Testis (tissue), 3 donors: Measurements from ENCODE around the gene CDKAL1. TPM values are rescaled to one million over a fixed set of nuclear protein-coding genes. Genes with fewer than 3 reads are reported as not detected.
"Not testable (repeated sequence)": the region's sequence is repeated elsewhere in the genome, so short reads cannot be mapped to it uniquely, and the experiment has no call there.

Experiments used
- DNase-seq: peaks from one replicate; pipeline ENCODE4 v3.0.0-alpha.2; 2019
- H3K27ac ChIP-seq, 2 donors: fragments of 200-600 bp; sonication (generic); one replicate each; pipeline ENCODE4 v1.5.1; 2019
- H3K27me3 ChIP-seq: fragments of 200-600 bp; sonication (generic); one replicate; pipeline ENCODE4 v1.5.1; 2019
- H3K36me3 ChIP-seq: fragments of 200-600 bp; sonication (generic); one replicate; pipeline ENCODE4 v1.5.1; 2017; ENCODE audit warnings: low read depth; ENCODE audit errors: missing control alignments
- H3K4me1 ChIP-seq: fragments of 200-600 bp; sonication (generic); one replicate; pipeline ENCODE4 v1.5.1; 2019
- H3K4me3 ChIP-seq, 2 donors: fragments of 200-600 bp; sonication (generic); one replicate each; pipeline ENCODE4 v1.5.1; 2017 to 2019
- H3K9me3 ChIP-seq: fragments of 200-600 bp; sonication (generic); one replicate; pipeline ENCODE4 v1.5.1; 2017
- CTCF ChIP-seq, 3 experiments: fragments of 450-650 bp in 2 of 3; fragments of 200-600 bp in 1 of 3; sonication (generic) in 1 of 3; IDR thresholded peaks; one replicate each; pipeline ENCODE4 v1.5.1; 2016 to 2019; ENCODE audit warnings: antibody characterized with exemption in 3 of 3, mild to moderate bottlenecking in 2 of 3, moderate library complexity in 1 of 3
- POLR2A ChIP-seq: fragments of 450-650 bp; IDR thresholded peaks from one replicate; pipeline ENCODE4 v1.6.1; 2017; ENCODE audit warnings: antibody characterized with exemption, mild to moderate bottlenecking, moderate library complexity
- WGBS, 2 donors: methylation state at CpG; one replicate each; pipeline ENCODE4 v1.1.5; 2018; 5-methylcytosine and 5-hydroxymethylcytosine counted together
- intact Hi-C: fragments of 100-400 bp; cut with DNase I; formaldehyde crosslinking; loops from one replicate; pipeline ENCODE4 v1.15.1; 2023; ENCODE audit warnings: low total_unique reads
- polyA plus RNA-seq: library from polyadenylated mRNA; stranded (reverse); fragments of 350-450 nt; fragmentation: Illumina TruSeq; extraction: RNeasy Lipid Tissue Mini Kit (QIAGEN cat#74804); gene quantifications from one replicate; pipeline ENCODE4 v1.2.3, GENCODE V29; 2014; ENCODE audit warnings: low read depth, low replicate concordance; ENCODE audit not compliant: insufficient read depth
- total RNA-seq, 2 donors: library from RNA; depleted of rRNA; stranded (reverse); fragments of >200 nt; gene quantifications; one replicate each; pipeline ENCODE4 v1.2.3, GENCODE V29; 2016

The CDKAL1 gene
- total and polyA plus RNA-seq, 3 donors from 2014 or later: 11.1 to 18.5 (median 16.1) TPM

- H3K4me3 ChIP-seq: no peak overlapping the region
- no peak for TF ChIP-seq CTCF (IDR thresholded peaks at IDR 0.05)
- TF ChIP-seq POLR2A: no peak
- H3K36me3 ChIP-seq: no peaks in the 10 kb centered on the region
- WGBS, 2 donors: 89 to 96% methylated on average over 2 of the region's 2 CpGs
- no peak for DNase-seq
- H3K9me3 ChIP-seq: no peaks in the 10 kb centered on the region
- H3K4me1 ChIP-seq: no peaks in the 10 kb centered on the region
- no peaks in the 10 kb centered on the region for H3K27me3 ChIP-seq
- intact Hi-C loops: no loop called here
- no peak overlapping the region for H3K27ac ChIP-seq
These were observed 50.0 kb downstream of the CDKAL1 start for GRCh38 chr6:20584100-20584731.

DNA sequence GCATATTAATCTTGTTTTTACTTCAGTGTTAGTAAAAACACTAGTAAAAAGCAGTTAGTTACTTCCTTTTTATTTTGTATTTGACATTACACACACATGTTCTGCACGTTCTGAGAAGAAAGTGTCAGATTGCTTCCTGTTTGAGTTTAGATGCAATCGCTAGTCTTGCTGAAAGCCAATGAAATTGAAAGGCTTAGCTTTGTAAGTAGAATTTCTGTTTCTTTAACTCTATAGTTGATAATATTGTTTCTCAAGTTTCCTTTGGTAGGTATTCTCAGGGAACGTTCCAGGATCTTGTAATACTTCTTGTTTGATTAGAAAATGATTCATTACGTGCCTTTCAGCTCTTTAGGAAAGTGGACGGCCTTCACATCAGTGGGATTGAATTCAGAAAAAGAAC lies 55.0 kb downstream of the CDKAL1 start:
- Histone ChIP-seq H3K36me3 (no peaks in the 10 kb centered on the region), H3K4me1 (no peaks in the 10 kb centered on the region), H3K9me3 (no peaks in the 10 kb centered on the region), H3K27ac (no peak overlapping the region), H3K4me3 (no peak overlapping the region), H3K27me3 (no peaks in the 10 kb centered on the region)
- TF ChIP-seq CTCF (IDR thresholded peaks at IDR 0.05): no peak
- TF ChIP-seq POLR2A: no peak
- WGBS, 2 donors: 42 to 44% methylated on average over 5 of the region's 5 CpGs
- no peak for DNase-seq
- intact Hi-C loops: no loop called here

- intact Hi-C loops: not testable (repeated sequence)
- 96 to 97% methylated on average over 3 of the region's 3 CpGs for WGBS, 2 donors
These were observed 56.2 kb downstream of the CDKAL1 start for GRCh38 chr6:20590476-20590875.

DNA sequence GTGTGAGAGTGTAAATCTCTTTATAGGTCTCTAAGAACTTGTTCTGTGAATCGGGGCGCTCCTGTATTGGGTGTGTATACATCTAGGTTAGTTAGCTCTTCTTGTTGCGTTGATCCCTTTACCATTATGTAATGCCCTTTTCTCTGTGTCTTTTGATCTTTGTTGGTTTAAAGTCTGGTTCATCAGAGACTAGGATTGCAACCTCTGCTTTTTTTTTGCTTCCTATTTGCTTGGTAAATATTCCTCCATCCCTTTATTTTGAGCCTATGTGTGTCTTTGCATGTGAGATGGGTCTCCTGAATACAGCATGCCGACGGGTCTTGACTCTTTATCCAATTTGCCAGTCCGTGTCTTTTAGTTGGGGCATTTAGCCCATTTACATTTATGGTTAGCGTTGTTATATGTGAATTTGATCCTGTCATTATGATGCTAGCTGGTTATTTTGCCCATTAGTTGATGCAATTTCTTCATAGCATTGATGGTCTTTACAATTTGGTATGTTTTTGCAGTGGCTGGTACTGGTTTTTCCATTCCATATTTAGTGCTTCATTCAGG lies 60.1 kb downstream of the CDKAL1 start:
- H3K36me3 ChIP-seq, H3K27me3 ChIP-seq, DNase-seq, H3K4me3 ChIP-seq, H3K27ac ChIP-seq, H3K4me1 ChIP-seq, H3K9me3 ChIP-seq, intact Hi-C loops: not testable (repeated sequence)
- 85 to 97% methylated on average over 7 of the region's 7 CpGs for WGBS, 2 donors

More at GRCh38 chr6:20590476-20590875, 56.2 kb downstream of the CDKAL1 start:
- not testable (repeated sequence) for H3K36me3 ChIP-seq, H3K4me1 ChIP-seq, H3K27ac ChIP-seq, DNase-seq, H3K4me3 ChIP-seq, H3K9me3 ChIP-seq, H3K27me3 ChIP-seq

DNA sequence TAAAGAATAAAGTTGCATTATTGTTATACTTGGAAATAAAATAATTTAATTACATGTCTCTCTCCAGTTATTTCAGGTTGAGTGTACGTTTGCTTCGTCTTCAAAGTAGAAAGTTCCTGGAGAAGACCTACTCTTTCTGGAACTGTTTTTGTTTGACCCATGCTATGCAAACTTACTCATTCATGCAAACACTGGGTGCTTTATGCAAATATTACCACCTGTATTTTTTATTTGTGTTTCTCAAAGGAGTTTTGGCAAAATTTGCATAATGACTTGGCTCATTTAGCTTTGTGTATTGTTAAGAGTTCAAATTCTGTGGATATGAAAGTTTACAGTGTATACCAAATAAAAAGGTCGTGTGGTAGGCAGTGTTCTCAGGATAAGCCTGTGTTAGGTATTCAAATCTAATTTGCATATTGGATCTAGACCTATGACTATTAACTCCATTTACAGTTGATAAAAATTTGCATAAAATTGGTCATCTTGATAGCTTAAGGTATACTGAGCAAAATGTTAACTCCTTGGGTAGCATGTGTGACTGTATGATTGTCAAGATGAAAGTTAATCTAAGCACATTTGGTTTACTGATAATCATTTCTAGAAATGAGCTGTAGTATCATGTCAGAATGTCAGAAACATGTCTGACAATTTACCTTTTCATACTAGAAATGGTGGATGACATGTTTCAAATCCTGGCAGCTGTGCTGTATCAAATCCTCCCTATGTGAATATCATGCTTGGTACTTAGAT lies 65.2 kb downstream of the CDKAL1 start:
- Histone ChIP-seq H3K4me3 (no peak overlapping the region), H3K9me3 (no peaks in the 10 kb centered on the region), H3K36me3 (no peaks in the 10 kb centered on the region), H3K27ac (no peak overlapping the region), H3K27me3 (no peaks in the 10 kb centered on the region), H3K4me1 (no peaks in the 10 kb centered on the region)
- TF ChIP-seq POLR2A (no peak), CTCF (IDR thresholded peaks at IDR 0.05) (no peak)
- intact Hi-C loops: no loop called here
- 59 to 62% methylated on average over 3 of the region's 3 CpGs for WGBS, 2 donors
- no peak for DNase-seq
